Nephron progenitor cell (in vitro differentiated cells): ENCODE results near the gene P2RY2.

ENCODE experiments used
- DNase-seq: peaks from one replicate; pipeline ENCODE4 v3.0.0; 2021
- H3K27ac Mint-ChIP-seq: 2 replicates; pipeline ENCODE4 v1.8.0; 2021; ENCODE audit warnings: mild to moderate bottlenecking, moderate library complexity, mixed read lengths
- H3K27me3 Mint-ChIP-seq: 2 replicates; pipeline ENCODE4 v1.8.0; 2021; ENCODE audit warnings: mild to moderate bottlenecking, low read depth, mixed read lengths; ENCODE audit not compliant: poor library complexity
- H3K36me3 Mint-ChIP-seq: 2 replicates; pipeline ENCODE4 v1.8.0; 2021; ENCODE audit warnings: low read depth, mixed read lengths
- H3K4me1 Mint-ChIP-seq: 2 replicates; pipeline ENCODE4 v1.8.0; 2021; ENCODE audit warnings: mixed read lengths
- H3K4me3 Mint-ChIP-seq: 2 replicates; pipeline ENCODE4 v1.8.0; 2021; ENCODE audit warnings: mild to moderate bottlenecking, moderate library complexity, mixed read lengths
- H3K9me3 Mint-ChIP-seq: 2 replicates; pipeline ENCODE4 v1.8.0; 2021; ENCODE audit warnings: mild to moderate bottlenecking, moderate library complexity, mixed read lengths
- CTCF ChIP-seq: fragments of 200-600 bp; sonication (generic); IDR thresholded peaks from 2 replicates; pipeline ENCODE4 v1.5.0; 2021; ENCODE audit warnings: antibody characterized with exemption

Gene P2RY2

GRCh38 chr11:73203790-73204189 is 14.3 kb upstream of the P2RY2 start:
- no peak for DNase-seq
- H3K27me3 Mint-ChIP-seq: peaks cover 6% of the 10 kb centered on the region
- no peak overlapping the region for H3K4me3 Mint-ChIP-seq
- TF ChIP-seq CTCF: no peak
- peaks cover 27% of the 10 kb centered on the region for H3K4me1 Mint-ChIP-seq
- H3K27ac Mint-ChIP-seq: no peak overlapping the region
- no peaks in the 10 kb centered on the region for H3K36me3 Mint-ChIP-seq
- H3K9me3 Mint-ChIP-seq: peaks cover 4% of the 10 kb centered on the region

GRCh38 chr11:73204711-73205121 is 13.4 kb upstream of the P2RY2 start:
- Mint-ChIP-seq H3K4me1 (peaks cover 25% of the 10 kb centered on the region), H3K27ac (no peak overlapping the region), H3K36me3 (no peaks in the 10 kb centered on the region), H3K4me3 (no peak overlapping the region), H3K9me3 (peaks cover 7% of the 10 kb centered on the region), H3K27me3 (peaks cover 6% of the 10 kb centered on the region)
- DNase-seq: no peak
- no peak for TF ChIP-seq CTCF

GRCh38 chr11:73205661-73206343 is 12.3 kb upstream of the P2RY2 start:
- H3K27ac Mint-ChIP-seq: no peak overlapping the region

GRCh38 chr11:73206801-73207200 is 11.3 kb upstream of the P2RY2 start:
- TF ChIP-seq CTCF: no peak
- Mint-ChIP-seq H3K27me3 (peaks cover 6% of the 10 kb centered on the region), H3K9me3 (peaks cover 7% of the 10 kb centered on the region), H3K36me3 (no peaks in the 10 kb centered on the region), H3K27ac (no peak overlapping the region), H3K4me3 (no peak overlapping the region), H3K4me1 (peaks cover 4% of the 10 kb centered on the region)
- DNase-seq: no peak

More at GRCh38 chr11:73205661-73206343, 12.3 kb upstream of the P2RY2 start:
- H3K36me3 Mint-ChIP-seq: no peaks in the 10 kb centered on the region
- H3K4me3 Mint-ChIP-seq: no peak overlapping the region
- H3K27me3 Mint-ChIP-seq: peaks cover 6% of the 10 kb centered on the region
- no peak for DNase-seq
- peaks cover 7% of the 10 kb centered on the region for H3K9me3 Mint-ChIP-seq
- TF ChIP-seq CTCF: no peak
- peaks cover 14% of the 10 kb centered on the region for H3K4me1 Mint-ChIP-seq

- Mint-ChIP-seq H3K4me1 (peaks cover 24% of the 10 kb centered on the region), H3K27me3 (peaks cover 7% of the 10 kb centered on the region), H3K36me3 (no peaks in the 10 kb centered on the region), H3K4me3 (no peak overlapping the region), H3K9me3 (peaks cover 7% of the 10 kb centered on the region), H3K27ac (no peak overlapping the region)
- TF ChIP-seq CTCF: no peak
- no peak for DNase-seq
These were observed 8.2 kb upstream of the P2RY2 start for GRCh38 chr11:73209892-73210291.
